ENCODE measurements around the gene PDSS1.

DNA sequence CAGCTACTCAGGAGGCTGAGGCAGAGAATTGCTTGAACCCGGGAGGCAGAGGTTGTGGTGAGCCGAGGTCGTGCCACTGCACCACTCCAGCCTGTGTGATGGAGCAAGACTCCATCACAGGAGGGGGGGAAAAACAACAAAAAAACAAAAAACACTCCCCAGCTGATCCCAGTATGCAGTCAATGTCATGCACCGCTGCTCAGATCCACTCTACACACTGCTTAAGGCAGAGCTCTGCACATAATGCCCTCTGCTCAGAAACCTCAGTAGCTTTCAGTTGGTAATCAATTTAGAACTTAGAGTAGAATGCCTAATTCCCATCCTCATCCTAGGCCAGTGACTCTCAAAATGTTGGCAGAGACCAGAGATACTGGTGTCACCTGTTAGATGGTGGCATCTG lies 43.9 kb downstream of the PDSS1 start:
- no peak for TF ChIP-seq POLR2A (IDR thresholded peaks at IDR 0.05; ENCODE audit: low read depth, low read length)
- TF ChIP-seq CTCF (conservative IDR thresholded peaks at IDR 0.05; ENCODE audit: low read depth, low read length), result no peak
- no peak for TF ChIP-seq CHD1 (IDR thresholded peaks at IDR 0.05; ENCODE audit: low read depth, low read length)
- no peak for TF ChIP-seq MXI1 (IDR thresholded peaks at IDR 0.05; ENCODE audit: borderline replicate concordance, low read depth, low read length)
- TF ChIP-seq CEBPB (IDR thresholded peaks at IDR 0.05; ENCODE audit: low read depth, low read length), result no peak
